ENCODE data around the gene SOX6. TPM values are rescaled to one million over a fixed set of nuclear protein-coding genes. Genes with fewer than 3 reads are reported as not detected.

Gene SOX6
- total RNA-seq, 2 experiments from 2014 or later, result 0.36 TPM; not detected in 1

DNA sequence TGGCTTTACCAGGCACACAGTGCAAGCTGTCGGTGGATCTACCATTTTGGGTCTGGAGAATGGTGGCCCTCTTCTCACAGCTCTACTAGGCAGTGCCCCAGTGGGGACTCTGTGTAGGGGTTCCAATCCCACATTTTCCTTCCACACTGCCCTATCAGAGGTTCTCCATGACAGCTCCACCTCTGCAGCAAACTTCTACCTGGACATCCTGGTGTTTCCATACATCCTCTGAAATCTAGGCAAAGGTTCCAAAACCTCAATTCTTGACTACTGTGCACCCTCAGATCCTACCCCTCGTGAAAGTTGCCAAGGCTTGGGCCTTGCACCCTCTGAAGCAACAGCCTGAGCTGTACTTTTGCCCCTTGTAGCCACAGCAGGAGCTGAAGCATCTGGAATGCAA, 108.1 kb downstream of the SOX6 start:
- intact Hi-C loops (cut with micrococcal nuclease), result no loop called here
- CTCF ChIA-PET, result no interaction called here
- Mint-ChIP-seq H3K9me3 (peaks cover 4% of the 10 kb centered on the region), H3K27me3 (no peaks in the 10 kb centered on the region), H3K27ac (no peak overlapping the region), H3K36me3 (ENCODE audit: low read depth) (no peaks in the 10 kb centered on the region), H3K4me1 (ENCODE audit: low read depth) (no peaks in the 10 kb centered on the region), H3K4me3 (no peak overlapping the region)
- TF ChIP-seq, protein P1, sequence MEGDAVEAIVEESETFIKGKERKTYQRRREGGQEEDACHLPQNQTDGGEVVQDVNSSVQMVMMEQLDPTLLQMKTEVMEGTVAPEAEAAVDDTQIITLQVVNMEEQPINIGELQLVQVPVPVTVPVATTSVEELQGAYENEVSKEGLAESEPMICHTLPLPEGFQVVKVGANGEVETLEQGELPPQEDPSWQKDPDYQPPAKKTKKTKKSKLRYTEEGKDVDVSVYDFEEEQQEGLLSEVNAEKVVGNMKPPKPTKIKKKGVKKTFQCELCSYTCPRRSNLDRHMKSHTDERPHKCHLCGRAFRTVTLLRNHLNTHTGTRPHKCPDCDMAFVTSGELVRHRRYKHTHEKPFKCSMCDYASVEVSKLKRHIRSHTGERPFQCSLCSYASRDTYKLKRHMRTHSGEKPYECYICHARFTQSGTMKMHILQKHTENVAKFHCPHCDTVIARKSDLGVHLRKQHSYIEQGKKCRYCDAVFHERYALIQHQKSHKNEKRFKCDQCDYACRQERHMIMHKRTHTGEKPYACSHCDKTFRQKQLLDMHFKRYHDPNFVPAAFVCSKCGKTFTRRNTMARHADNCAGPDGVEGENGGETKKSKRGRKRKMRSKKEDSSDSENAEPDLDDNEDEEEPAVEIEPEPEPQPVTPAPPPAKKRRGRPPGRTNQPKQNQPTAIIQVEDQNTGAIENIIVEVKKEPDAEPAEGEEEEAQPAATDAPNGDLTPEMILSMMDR (IDR thresholded peaks at IDR 0.05), result no peak
- DNase-seq (no peak), ATAC-seq (no peak)
- POLR2A ChIA-PET, result no interaction called here

GRCh38 chr11:16242806-16243205, 113.5 kb downstream of the SOX6 start:
- Mint-ChIP-seq H3K27ac (no peak overlapping the region), H3K4me3 (no peak overlapping the region), H3K4me1 (ENCODE audit: low read depth) (no peaks in the 10 kb centered on the region), H3K9me3 (peaks cover 6% of the 10 kb centered on the region), H3K27me3 (no peaks in the 10 kb centered on the region), H3K36me3 (ENCODE audit: low read depth) (no peaks in the 10 kb centered on the region)
- DNase-seq (no peak), ATAC-seq (no peak)
- CTCF ChIA-PET, result no interaction called here
- POLR2A ChIA-PET, result no interaction called here
- TF ChIP-seq, protein P1 (IDR thresholded peaks at IDR 0.05), result no peak
- intact Hi-C loops (cut with micrococcal nuclease), result no loop called here

DNA sequence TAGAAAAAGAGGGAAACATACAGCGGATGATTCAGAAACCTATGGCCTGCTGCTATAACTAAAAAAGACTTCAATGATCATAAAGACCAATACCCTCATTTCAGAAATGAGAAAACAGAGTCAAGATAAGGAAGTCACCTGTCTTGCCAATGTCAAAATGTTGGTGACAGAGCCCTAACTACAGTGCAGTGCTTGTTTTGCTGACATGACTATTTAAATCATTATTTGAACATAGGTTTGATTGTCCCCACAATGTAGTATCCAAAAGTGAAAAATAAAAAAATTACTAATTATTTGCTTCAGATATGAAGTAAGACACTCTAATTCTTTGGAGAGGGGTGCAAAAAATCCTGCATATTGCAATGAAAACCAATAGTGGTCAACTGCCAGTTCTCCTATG, 115.7 kb downstream of the SOX6 start:
- POLR2A ChIA-PET, result no interaction called here
- no peak for ATAC-seq
- CTCF ChIA-PET, result no interaction called here
- Mint-ChIP-seq H3K27me3 (no peaks in the 10 kb centered on the region), H3K36me3 (ENCODE audit: low read depth) (no peaks in the 10 kb centered on the region), H3K9me3 (peaks cover 4% of the 10 kb centered on the region), H3K4me1 (ENCODE audit: low read depth) (no peaks in the 10 kb centered on the region), H3K27ac (no peak overlapping the region), H3K4me3 (no peak overlapping the region)
- TF ChIP-seq, protein P1 (IDR thresholded peaks at IDR 0.05), result no peak
- intact Hi-C loops (cut with micrococcal nuclease), result no loop called here
- DNase-seq, result no peak

- Mint-ChIP-seq H3K36me3 (ENCODE audit: low read depth) (no peaks in the 10 kb centered on the region), H3K4me3 (no peak overlapping the region), H3K27me3 (no peaks in the 10 kb centered on the region), H3K9me3 (peaks cover 4% of the 10 kb centered on the region), H3K4me1 (ENCODE audit: low read depth) (no peaks in the 10 kb centered on the region), H3K27ac (no peak overlapping the region)
- DNase-seq (no peak), ATAC-seq (no peak)
- TF ChIP-seq, protein P1 (IDR thresholded peaks at IDR 0.05), result no peak
- ChIA-PET CTCF (no interaction called here), POLR2A (no interaction called here)
- intact Hi-C loops (cut with micrococcal nuclease), result no loop called here
Observed at GRCh38 chr11:16239141-16240105, 116.9 kb downstream of the SOX6 start.

GRCh38 chr11:16226245-16226644, 130.1 kb downstream of the SOX6 start:
- no peaks in the 10 kb centered on the region for H3K27me3 Mint-ChIP-seq
- ATAC-seq (no peak), DNase-seq (no peak)
- H3K27ac Mint-ChIP-seq, result no peak overlapping the region
- TF ChIP-seq, protein P1 (IDR thresholded peaks at IDR 0.05), result no peak
- no peaks in the 10 kb centered on the region for H3K36me3 Mint-ChIP-seq (ENCODE audit: low read depth)
- ChIA-PET POLR2A (no interaction called here), CTCF (no interaction called here)
- no peaks in the 10 kb centered on the region for H3K4me1 Mint-ChIP-seq (ENCODE audit: low read depth)
- H3K9me3 Mint-ChIP-seq, result peaks cover 4% of the 10 kb centered on the region
- intact Hi-C loops (cut with micrococcal nuclease), result no loop called here
- no peak overlapping the region for H3K4me3 Mint-ChIP-seq
